HL-60 (cell line): ENCODE data around the gene RGPD6.
"Not testable (repeated sequence)": the region's sequence is repeated elsewhere in the genome, so short reads cannot be mapped to it uniquely, and the experiment has no call there.

Experiments
- DNase-seq, 2 experiments: peaks; one replicate each; pipeline ENCODE4 v3.0.0-alpha.2; 2010 to 2020; ENCODE audit warnings: low read depth in 1 of 2, low spot score in 1 of 2
- H3K27ac ChIP-seq: fragments of 250-450 bp; sonication (Bioruptor Pico); replicated peaks from 2 replicates; pipeline ENCODE4 v1.5.1; 2020; ENCODE audit warnings: mild to moderate bottlenecking, moderate library complexity
- H3K27me3 ChIP-seq: fragments of 250-450 bp; sonication (Bioruptor Pico); 2 replicates; pipeline ENCODE4 v1.5.1; 2021; ENCODE audit warnings: mild to moderate bottlenecking, moderate library complexity; ENCODE audit not compliant: insufficient read depth, poor library complexity, severe bottlenecking
- H3K4me3 ChIP-seq: replicated peaks from 2 replicates; pipeline ENCODE4 v1.5.1; 2011; ENCODE audit warnings: mild to moderate bottlenecking, control low read depth, low read length; ENCODE audit not compliant: insufficient read depth
- long read RNA-seq: library from polyadenylated mRNA; unstranded; transcript quantifications from one replicate; pipeline ENCODE4 v2.0.0, GENCODE V29; 2020

Gene RGPD6
- long read RNA-seq, partial matches to known transcripts, result 2 of 4 reads
- long read RNA-seq, other reads (novel, unspliced or antisense), result 2 of 4 reads

DNA sequence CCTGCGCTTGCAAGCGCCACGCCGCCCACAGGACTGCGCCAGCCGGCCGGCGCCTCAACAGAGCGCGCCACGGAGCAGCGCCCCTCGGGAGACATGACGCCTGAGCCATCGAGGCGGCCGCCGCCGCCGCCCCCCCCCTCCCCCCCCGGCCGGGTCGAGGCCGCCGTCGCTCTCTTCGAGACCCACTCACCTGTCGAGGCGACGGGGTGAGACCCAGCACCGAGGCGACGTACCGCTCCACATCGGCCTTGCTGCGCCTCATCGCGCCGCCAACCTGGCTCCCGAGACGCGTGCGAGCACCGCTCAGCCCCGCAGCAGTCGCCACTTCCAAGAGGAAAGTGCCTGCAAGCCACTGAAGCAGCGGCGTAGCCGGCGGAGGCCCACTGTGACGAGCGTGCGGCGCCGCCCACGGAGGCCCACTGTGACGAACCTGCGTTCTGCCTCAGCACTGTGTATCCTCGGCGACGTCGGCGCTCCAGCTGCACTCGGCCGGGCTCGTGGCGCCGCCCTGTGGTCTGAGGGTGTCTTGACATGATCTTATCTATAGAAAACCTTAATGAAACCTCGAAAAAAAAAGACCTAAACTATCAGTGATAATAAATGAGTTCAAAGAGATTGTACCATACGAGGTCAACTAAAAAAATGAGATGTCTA lies at the start of gene RGPD6:
Gene RGPD6 (minus strand): TSS at position 460 of the 654 bp plus-strand sequence. CDS start 198 bp downstream, at position 262.
- not testable (repeated sequence) for H3K27me3 ChIP-seq, DNase-seq

GRCh38 chr2:110619326-110619939 lies 42.4 kb upstream of the RGPD6 start:
- not testable (repeated sequence) for H3K27me3 ChIP-seq, H3K27ac ChIP-seq, DNase-seq, H3K4me3 ChIP-seq

More for the DNA sequence above, at the start of gene RGPD6:
- not testable (repeated sequence) for H3K27ac ChIP-seq, H3K4me3 ChIP-seq

DNA sequence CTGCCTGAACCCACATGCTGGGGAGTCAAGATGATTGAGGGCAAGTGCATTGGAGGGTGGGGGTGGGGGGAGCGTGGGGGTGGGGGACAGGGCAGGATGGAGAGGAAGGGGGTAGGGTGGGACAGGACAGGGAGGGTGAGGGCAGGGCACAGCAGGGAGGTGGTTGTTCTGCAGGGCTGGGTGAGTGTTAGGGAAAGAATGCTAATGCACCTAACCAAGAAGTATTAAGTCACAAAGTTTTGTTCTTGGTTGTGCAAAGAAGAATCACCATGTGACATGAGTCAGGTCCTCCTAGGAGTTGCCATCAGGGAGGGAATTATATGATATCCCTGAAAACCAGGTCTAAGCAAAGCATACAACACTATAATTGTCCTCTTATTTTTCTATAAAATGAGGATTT lies 36.9 kb upstream of the RGPD6 start:
- not testable (repeated sequence) for H3K27ac ChIP-seq, H3K27me3 ChIP-seq, H3K4me3 ChIP-seq, DNase-seq

DNA sequence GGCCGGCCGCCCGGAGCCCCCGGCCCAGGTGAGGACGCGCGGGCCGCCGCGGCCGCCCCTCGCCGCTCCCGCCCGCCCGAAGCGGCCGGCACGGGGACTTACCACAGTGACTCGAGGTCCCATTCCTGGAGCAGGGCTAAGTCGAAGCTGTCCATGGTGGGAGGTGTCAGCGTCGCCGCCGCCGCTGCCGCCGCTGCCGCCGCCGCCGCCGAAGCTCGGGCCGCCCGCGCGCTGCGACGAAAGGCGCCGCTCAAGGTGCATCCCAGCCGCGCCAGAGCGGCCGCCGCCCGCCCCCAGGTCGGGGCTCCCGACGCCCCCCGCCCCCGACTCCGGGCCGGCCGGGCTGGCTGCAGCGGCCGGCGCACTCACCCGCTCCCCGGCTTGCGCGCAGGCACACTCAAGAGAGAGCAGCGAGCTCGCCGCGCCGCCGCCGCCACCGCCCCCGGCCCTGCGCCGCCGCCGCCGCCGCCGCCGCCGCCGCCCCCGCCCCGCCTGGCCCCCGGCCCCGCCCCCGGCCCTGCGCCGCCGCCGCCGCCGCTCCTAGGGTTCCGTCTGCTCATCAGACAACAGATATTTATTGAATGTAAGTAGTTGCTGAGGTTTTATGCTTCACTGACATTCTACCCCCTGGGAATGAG lies 33.7 kb upstream of the RGPD6 start:
- not testable (repeated sequence) for H3K27ac ChIP-seq, H3K27me3 ChIP-seq, H3K4me3 ChIP-seq, DNase-seq

DNA sequence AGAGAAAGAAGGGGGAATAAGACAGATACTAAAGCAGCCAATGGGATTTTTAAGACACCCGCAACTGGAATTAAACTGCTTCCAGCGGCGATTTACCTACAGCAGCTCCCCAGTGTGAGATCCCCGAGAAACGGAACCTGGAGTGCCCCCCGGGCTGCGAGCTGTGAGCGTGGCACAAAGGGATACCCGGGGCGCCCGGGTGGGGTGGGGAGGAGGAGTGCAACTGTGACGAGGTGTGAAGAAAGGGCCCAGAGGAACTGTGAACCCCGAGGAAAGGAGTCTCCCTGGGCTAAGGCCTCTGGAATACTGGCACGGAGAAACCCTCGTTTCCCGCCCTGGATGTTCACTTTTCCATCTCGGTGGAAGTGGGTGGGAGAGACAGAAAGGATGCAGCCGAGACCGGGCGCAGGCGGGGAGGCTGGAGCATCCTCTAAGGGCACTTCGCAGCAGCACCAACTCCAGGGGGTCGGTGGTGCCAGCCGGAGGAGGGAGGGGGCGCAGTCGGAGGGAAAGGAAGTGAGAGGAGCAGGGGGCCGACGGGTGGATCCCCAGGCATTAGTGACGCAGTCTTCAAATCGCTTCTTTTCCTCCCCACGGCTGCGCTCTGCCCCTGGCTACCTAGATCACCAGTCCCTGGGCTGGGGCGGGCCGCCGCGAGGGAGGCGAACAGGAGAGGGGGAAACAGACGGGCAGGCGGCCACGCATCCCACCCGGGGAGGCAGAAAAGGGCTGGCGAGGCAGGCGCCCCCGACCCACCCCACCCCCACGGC lies 33.0 kb upstream of the RGPD6 start:
- not testable (repeated sequence) for H3K4me3 ChIP-seq, DNase-seq, H3K27ac ChIP-seq, H3K27me3 ChIP-seq

DNA sequence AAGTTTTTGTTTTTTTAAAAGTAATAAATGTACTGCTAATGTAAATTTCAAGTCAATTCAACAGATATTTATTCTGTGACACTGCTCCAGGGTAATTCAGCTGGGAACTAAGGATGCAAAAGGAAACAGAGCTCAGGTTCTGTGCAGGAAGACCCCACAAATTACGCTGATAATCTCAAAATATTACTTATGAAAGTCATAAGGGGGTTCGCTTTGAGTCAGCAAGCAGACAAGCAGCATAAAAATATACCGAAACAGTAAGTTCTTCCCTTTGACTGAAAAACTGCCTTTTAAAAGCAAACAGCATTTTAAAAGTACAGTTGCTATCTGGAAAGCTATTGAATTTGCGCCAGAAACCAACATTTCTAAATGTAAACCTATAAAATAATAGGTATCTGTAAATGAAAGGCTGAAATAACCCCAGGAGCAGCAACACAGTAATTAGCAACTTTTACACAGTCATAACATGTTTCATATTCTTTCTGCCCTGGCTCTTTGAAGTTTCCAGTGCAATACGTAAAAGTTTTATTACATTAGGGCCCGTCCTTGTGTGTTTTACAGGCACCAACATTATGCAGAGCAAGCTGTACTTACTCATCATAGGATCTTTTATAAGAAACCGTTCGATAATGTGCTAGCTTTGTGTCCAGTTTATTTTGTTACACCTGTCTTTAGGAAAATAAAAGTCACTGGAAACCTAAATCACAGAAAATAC lies 31.9 kb upstream of the RGPD6 start:
- H3K27ac ChIP-seq, H3K27me3 ChIP-seq, H3K4me3 ChIP-seq, DNase-seq: not testable (repeated sequence)

- not testable (repeated sequence) for DNase-seq, H3K27ac ChIP-seq, H3K27me3 ChIP-seq, H3K4me3 ChIP-seq
Observed at GRCh38 chr2:110605057-110605456, 28.0 kb upstream of the RGPD6 start.

- not testable (repeated sequence) for H3K27me3 ChIP-seq, H3K4me3 ChIP-seq, H3K27ac ChIP-seq, DNase-seq
Observed at GRCh38 chr2:110603917-110604591, 27.0 kb upstream of the RGPD6 start.

GRCh38 chr2:110602139-110602538 lies 25.1 kb upstream of the RGPD6 start:
- H3K27me3 ChIP-seq, H3K27ac ChIP-seq, H3K4me3 ChIP-seq, DNase-seq: not testable (repeated sequence)

DNA sequence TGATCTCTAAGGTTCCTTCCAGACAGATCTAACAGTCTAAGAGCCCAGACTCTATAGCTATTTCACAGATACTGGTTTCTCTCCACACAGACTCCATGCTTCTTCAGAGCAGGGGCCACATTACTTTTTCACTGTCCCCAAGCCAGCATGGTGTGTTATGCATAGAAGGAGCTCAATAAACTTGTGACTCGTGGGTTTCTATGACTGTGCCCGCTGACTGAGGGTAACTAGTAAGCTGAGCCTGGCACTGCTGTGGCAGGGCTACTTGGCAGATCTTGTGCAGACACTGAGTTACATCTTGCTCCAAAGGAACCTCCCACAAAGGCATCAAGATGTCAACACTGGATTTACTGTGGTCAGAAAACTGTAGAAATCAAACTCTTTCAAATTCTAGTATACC lies 15.0 kb upstream of the RGPD6 start:
- DNase-seq, H3K27ac ChIP-seq, H3K4me3 ChIP-seq, H3K27me3 ChIP-seq: not testable (repeated sequence)

- not testable (repeated sequence) for DNase-seq
Observed at GRCh38 chr2:110589677-110590330, 12.8 kb upstream of the RGPD6 start.

DNA sequence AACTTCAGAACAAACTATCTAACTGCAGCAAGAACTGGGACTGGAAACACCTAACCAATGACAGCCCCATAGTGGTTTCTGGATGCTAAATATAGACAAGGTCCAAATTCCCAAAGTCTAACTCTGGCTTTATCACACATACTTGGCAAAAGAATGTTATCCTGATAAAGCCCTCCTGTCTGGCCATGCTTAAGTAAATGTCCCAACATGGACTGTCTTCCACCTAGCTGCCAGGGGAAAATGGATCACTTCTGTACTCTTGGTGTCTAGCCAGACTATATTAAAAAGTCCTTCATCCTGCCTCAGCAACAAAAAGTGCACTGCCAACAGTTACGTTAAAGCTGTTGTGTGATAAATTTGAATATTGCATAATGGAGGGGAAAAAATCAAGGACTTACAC lies 11.5 kb upstream of the RGPD6 start:
- not testable (repeated sequence) for DNase-seq, H3K27ac ChIP-seq, H3K4me3 ChIP-seq, H3K27me3 ChIP-seq

More at GRCh38 chr2:110589677-110590330, 12.8 kb upstream of the RGPD6 start:
- not testable (repeated sequence) for H3K27ac ChIP-seq, H3K27me3 ChIP-seq, H3K4me3 ChIP-seq

- H3K4me3 ChIP-seq, H3K27ac ChIP-seq: not testable (repeated sequence)
Observed at GRCh38 chr2:110579216-110579965, 2.4 kb upstream of the RGPD6 start.

More at GRCh38 chr2:110579216-110579965, 2.4 kb upstream of the RGPD6 start:
- not testable (repeated sequence) for H3K27me3 ChIP-seq, DNase-seq
